Liver (tissue), 3 donors: ENCODE measurements around the gene PLD3.

Experiments
- EGR1 ChIP-seq, 2 donors: IDR thresholded peaks; 2 replicates each; pipeline ENCODE4 v1.6.1; 2016 to 2018; ENCODE audit warnings: antibody characterized with exemption in 2 of 2, low read depth in 2 of 2
- TF ChIP-seq, protein P1 (sequence below): fragments of 150-350 bp; IDR thresholded peaks from 2 replicates; pipeline ENCODE4 v1.5.1; 2017; ENCODE audit warnings: improper control_type of control experiment, low read depth, low read length; ENCODE audit not compliant: missing input control
- donor health status: healthy.
- donor health status: healthy.

DNA sequence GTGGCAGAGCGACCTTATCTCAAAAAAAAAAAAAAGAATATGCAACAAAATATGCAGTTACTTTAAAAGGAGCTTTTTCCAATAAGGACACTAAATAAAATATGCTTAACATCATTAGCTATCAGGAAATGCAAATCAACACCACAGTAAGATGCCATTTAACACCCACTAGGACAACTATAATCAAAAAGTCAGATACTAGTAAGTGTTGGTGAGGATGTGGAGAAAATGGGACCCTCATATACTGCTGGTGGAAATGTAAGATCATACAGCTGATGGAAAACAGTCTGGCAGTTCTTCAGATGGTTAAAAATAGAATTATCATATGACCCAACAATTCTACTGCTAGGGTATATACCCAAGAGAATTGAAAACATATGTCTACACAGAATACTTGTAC lies 38.8 kb upstream of the PLD3 start:
- TF ChIP-seq, protein P1, sequence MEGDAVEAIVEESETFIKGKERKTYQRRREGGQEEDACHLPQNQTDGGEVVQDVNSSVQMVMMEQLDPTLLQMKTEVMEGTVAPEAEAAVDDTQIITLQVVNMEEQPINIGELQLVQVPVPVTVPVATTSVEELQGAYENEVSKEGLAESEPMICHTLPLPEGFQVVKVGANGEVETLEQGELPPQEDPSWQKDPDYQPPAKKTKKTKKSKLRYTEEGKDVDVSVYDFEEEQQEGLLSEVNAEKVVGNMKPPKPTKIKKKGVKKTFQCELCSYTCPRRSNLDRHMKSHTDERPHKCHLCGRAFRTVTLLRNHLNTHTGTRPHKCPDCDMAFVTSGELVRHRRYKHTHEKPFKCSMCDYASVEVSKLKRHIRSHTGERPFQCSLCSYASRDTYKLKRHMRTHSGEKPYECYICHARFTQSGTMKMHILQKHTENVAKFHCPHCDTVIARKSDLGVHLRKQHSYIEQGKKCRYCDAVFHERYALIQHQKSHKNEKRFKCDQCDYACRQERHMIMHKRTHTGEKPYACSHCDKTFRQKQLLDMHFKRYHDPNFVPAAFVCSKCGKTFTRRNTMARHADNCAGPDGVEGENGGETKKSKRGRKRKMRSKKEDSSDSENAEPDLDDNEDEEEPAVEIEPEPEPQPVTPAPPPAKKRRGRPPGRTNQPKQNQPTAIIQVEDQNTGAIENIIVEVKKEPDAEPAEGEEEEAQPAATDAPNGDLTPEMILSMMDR: no peak
- TF ChIP-seq EGR1 (IDR thresholded peaks at IDR 0.05; ENCODE audit: low read depth in 2 of 2): no peak
